ENCODE data around the gene TSR3.

DNA sequence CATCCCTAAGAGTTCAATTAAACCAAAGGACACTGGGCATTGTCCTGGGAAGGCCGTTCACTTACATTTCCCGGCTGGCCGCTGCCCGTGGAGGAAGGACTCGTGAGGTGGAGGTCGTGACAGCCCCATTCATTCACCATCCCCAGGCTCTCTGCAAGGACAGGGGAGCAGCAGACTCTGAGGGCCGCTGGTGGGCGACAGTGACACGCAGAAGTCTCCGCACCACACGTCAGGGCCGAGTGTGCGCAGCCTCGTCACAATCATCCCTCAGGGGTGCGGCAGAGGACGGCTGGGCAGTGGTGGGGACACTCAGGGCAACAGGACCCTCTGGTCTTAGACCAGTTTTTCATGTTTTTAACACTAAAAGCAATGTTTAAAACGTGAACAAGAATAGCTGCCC is 41.1 kb upstream of the TSR3 start:
- TF ChIP-seq, protein P1, sequence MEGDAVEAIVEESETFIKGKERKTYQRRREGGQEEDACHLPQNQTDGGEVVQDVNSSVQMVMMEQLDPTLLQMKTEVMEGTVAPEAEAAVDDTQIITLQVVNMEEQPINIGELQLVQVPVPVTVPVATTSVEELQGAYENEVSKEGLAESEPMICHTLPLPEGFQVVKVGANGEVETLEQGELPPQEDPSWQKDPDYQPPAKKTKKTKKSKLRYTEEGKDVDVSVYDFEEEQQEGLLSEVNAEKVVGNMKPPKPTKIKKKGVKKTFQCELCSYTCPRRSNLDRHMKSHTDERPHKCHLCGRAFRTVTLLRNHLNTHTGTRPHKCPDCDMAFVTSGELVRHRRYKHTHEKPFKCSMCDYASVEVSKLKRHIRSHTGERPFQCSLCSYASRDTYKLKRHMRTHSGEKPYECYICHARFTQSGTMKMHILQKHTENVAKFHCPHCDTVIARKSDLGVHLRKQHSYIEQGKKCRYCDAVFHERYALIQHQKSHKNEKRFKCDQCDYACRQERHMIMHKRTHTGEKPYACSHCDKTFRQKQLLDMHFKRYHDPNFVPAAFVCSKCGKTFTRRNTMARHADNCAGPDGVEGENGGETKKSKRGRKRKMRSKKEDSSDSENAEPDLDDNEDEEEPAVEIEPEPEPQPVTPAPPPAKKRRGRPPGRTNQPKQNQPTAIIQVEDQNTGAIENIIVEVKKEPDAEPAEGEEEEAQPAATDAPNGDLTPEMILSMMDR (IDR thresholded peaks at IDR 0.05), result no peak
- TF ChIP-seq POLR2A (IDR thresholded peaks at IDR 0.05), result no peak

Measured in thyroid gland (tissue), 4 donors.